ENCODE data around the gene BLNK.

GRCh38 chr10:96287392-96288105 lies 16.2 kb upstream of the BLNK start:
- TF ChIP-seq BHLHE40 (IDR thresholded peaks at IDR 0.05; ENCODE audit: borderline replicate concordance) (no peak), FOXA1 (IDR thresholded peaks at IDR 0.05) (no peak), SUZ12 (IDR thresholded peaks at IDR 0.05) (no peak), FOXM1 (IDR thresholded peaks at IDR 0.05; ENCODE audit: borderline replicate concordance) (no peak), SP1 (IDR thresholded peaks at IDR 0.05) (no peak), L3MBTL2 (conservative IDR thresholded peaks at IDR 0.05) (no peak), PKNOX1 (IDR thresholded peaks at IDR 0.05) (no peak), TARDBP (IDR thresholded peaks at IDR 0.05) (no peak), ELF4 (IDR thresholded peaks at IDR 0.05) (no peak), NFRKB (IDR thresholded peaks at IDR 0.05) (no peak), FOXK2 (IDR thresholded peaks at IDR 0.05) (no peak), ZNF384 (IDR thresholded peaks at IDR 0.05) (peak; percentile 50), HDGF (IDR thresholded peaks at IDR 0.05; ENCODE audit: borderline replicate concordance) (no peak), CTBP1 (IDR thresholded peaks at IDR 0.05; ENCODE audit: borderline replicate concordance) (no peak)
